Hippocampal formation (tissue), 2 donors: ENCODE measurements around the gene CACNA1F.

ENCODE experiments used
- DNase-seq, 2 donors: peaks; one replicate each; lab custom pipeline; 2025; lab: John Stamatoyannopoulos, UW

The CACNA1F gene

GRCh38 chrX:49233176-49233575, at the start of gene CACNA1F:
Gene CACNA1F, minus strand, starts transcription at chrX:49233340. Its CDS starts 31 bp downstream, at chrX:49233309.
- no peak for DNase-seq

DNA sequence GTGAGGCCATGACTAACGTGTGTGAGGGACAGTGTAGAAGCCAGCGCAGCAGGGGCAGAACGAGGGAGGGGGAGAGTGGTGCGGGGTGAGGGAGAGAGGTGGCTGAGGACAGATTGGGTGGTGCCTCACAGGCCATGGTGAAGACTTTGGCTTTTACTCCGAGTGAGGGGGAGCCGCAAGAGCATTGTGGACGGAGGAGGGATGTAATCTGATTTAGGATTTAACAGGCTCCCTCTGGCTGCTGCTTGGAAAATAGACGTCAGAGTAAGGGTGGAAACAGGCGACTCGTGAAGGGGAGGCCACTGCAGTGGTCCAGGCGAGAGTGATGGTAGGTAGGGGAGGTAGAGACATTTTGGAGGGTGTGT, 49.5 kb upstream of the CACNA1F start:
- DNase-seq: no peak

GRCh38 chrX:49278081-49278480, 44.9 kb upstream of the CACNA1F start:
- DNase-seq: no peak

DNA sequence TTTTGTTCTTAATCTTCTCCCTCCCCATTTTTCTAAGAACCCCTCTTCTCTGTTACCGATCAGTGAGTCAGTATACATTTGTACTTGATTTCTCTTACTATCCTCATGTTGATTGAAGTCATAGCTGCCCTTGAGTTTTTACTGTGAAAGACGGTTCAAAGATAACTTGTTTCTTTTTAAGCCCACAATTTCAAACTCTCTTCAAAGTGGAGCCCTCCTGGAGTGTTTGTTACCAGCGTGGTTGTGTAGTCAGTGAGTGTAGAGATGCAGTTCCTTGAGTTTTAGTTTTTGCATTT, 44.3 kb upstream of the CACNA1F start:
- no peak for DNase-seq

- no peak for DNase-seq
Observed at GRCh38 chrX:49276671-49277534, 43.8 kb upstream of the CACNA1F start.

DNA sequence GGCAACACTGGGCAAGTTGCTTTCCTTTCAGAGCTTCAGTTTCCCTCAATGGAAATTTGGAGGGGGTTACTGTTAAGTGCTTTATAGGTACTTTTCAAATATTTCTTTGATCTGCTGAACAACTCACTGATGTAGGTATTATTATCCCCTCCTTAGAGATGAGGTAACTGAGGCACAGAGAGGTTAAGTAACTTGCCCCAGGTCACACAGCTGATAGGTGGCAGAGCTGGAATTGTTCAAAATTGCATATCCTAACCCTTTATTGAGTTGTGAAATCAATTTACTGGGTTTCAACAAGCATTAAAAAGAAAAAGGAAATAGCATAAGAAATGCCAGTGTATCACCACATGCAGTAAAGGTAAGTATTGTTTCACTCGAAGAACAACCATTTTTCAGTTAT, 43.1 kb upstream of the CACNA1F start:
- DNase-seq: no peak

DNA sequence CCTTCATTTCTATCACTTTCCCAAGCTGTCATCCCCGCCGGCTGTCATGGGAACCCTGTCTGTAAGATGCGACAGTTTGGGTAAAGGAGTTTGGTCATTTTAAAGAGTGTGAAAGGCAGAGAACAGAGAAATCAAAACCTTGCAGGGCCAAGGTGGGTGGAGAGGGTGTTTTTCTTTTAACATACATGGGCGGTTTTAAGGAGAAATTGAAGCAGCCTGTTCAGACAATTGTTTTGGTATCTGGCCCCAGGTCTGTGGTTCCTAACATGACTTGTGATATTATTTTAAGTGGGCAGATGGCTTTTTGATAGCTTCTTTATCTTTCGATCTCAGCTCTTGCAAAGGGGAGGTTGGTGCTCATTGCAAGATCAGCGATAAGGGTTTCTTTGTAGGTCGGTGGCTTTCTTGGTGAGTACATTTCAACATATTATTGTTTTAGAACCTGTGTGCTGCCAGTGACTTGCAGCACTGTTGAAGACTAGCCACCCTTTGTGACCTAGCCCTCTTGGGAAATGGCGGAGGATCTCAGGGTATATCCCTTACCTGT, 40.1 kb upstream of the CACNA1F start:
- no peak for DNase-seq

DNA sequence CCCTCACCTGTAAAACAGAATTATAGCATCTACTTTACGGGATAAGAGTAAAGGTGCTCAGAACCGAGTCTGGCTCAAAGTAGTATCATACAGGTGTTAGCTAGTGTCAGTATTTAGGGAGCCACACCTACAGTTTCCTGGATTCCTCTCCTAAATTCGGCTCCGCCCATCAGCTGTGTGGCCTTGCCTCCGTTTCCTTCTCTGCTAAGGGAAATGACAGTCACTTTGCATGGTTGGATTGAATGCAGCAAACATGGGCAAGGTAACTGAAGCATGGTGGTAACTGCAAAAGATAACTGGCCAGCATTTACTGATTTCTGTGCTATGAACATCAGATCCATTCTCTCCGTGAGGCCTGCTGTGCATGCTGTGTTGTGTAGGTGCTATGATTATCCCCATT, 39.3 kb upstream of the CACNA1F start:
- DNase-seq: no peak

DNA sequence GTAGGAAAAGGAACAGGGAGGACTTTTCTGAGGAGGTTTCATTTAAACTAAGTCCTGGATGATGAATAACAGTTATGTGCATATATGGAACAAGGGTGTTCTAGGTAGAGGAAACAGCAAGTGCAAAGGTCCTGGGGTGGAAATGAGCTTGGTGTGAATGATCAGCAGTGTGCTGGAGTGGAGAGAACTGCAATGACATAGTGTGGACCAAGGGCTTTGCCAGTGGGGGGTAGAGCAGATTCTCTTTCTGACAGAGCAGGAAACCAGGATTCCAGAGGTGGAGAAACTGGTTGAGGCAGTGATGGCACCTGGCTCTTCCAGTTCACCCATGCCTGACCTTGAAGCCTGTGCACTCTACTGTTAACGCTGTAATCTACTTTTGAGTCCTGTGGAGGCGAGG, 38.2 kb upstream of the CACNA1F start:
- no peak for DNase-seq

DNA sequence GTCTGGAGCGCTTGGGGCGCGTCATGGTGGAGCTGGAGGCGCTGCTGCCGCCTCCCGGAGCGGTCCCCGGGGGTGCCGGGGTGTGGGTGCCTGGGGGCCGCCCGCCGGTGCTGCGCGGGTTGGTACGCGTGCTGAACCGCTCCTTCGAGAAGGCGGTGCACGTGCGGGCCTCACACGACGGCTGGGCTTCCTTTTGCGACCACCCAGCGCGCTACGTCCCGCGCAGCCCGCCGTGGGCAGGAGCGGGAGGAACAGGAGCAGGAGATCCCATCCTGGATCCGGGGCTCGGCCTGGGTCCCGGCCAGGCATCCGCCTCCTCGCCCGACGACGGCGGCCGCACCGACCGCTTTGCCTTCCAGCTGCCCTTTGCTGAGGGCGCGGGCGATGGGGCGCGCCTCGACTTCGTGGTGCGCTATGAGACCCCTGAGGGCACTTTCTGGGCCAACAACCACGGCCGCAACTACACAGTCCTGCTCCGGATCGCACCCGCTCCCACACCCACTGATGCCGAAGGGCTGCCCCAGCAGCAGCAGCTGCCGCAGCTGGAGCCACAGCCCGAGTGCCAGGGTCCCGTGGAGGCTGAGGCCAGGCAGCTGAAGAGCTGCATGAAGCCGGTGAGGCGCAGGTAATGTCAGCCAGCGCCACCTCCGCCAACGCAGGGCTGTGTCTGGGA, 37.2 kb upstream of the CACNA1F start:
- DNase-seq: no peak

GRCh38 chrX:49269767-49270248, 36.7 kb upstream of the CACNA1F start, which contains the start of gene PPP1R3F:
Gene PPP1R3F, plus strand, starts transcription at chrX:49269793. Its CDS starts 77 bp downstream, at chrX:49269870.
- DNase-seq: no peak

- DNase-seq: peak; percentile 91 to 93
Observed at GRCh38 chrX:49269010-49269766, 36.0 kb upstream of the CACNA1F start.

DNA sequence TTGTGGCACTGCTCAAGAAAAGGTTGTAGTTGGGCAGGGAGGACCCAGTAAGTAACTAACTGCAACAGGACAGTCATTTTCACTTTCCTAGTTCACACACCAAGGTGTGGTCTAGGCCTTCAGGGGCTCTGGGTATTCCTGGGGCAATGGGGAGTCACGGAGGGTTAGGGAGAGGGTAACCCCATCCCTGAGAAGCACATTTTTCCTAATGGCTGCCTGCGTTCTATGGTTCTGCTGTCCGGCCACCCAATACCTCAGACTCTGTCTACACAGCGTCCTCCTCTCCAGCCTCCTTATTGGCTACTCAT, 35.5 kb upstream of the CACNA1F start:
- no peak for DNase-seq

DNA sequence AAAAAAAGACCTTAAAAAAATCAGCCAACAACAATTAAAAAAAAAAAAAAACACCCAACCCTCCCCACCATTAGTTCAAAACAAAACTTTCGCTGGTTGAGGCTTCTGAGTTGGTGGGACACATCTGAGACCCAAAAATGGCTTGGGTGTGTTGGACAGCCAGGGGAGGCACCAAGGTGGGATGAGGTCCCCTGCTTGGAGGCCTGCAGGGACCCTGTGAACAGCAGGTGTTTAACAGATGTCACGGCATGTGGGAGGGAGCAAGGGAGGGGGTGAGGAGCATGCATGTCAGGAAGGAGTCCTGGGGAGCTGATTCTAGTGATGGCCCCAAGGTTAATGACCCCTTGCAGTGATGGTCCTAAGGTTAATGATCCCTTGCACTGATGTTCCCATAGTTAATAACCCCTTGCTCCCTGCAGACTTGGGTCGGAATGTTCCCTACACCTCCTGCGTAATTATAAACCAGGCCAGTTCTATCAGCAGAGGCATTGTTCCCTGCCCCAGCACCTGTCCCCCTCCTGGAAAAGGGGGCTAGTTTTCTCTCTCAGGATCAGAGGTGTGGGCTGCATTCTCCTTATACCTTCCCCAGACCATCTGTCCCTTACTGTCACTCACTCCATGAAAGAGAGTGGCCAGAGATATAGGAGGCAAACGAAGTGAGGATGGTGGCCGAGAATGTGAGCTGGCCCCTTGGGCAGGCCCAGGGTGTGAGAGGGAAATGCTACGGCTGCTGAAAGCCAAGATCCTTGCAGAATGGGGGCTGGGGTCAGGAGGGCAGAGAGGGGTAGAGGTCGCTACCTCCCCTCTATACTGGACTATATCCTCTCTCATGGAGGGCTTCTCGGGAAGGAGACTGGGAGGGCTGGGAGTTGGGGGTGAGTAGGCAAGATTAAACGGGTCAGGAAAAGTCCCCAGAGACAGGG, 33.6 kb upstream of the CACNA1F start:
- no peak for DNase-seq

DNA sequence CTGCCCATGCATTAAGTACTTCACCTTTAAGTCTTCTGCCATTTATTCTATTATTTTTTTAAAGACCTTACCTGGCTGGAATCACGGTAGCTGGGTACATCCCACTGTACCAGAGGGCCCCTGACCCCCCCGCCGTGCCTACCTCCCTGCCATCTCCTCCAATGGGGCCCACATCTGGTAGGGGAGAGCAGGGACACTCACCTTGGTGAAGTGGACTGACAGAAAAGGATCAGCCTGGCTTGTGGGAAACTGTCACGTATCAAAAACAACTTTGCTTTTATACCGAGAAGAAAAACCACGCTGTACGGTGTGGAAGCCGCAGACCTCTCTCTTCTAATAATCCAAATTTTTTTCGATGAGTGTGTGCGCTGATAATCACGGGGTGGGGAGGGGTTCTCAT, 31.3 kb upstream of the CACNA1F start, which contains the start of gene FOXP3:
TSS of gene FOXP3 (minus strand) at position 251 of the 400 bp plus-strand sequence. CDS start 6,205 bp downstream, outside the sequence.
- no peak for DNase-seq

DNA sequence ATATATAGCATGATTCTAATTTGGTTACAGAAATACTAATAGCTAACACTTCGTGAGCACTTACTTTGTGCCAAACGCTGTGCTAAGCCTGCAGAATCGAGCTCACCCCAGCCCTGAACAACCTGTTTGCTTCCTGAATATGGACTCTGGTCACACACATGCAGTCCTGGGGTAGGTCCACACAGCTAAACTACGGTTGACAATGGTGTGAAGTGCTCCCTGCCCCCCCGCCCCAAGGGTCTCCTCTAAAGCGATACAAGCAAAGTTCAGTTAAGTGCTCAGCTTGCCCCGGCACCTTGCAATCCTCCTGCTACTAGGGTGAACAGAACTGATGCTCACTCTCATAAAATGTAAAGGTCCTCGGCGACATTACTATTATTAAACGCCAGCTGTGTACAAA, 30.5 kb upstream of the CACNA1F start:
- DNase-seq: no peak

GRCh38 chrX:49262603-49263002, 29.5 kb upstream of the CACNA1F start:
- no peak for DNase-seq

DNA sequence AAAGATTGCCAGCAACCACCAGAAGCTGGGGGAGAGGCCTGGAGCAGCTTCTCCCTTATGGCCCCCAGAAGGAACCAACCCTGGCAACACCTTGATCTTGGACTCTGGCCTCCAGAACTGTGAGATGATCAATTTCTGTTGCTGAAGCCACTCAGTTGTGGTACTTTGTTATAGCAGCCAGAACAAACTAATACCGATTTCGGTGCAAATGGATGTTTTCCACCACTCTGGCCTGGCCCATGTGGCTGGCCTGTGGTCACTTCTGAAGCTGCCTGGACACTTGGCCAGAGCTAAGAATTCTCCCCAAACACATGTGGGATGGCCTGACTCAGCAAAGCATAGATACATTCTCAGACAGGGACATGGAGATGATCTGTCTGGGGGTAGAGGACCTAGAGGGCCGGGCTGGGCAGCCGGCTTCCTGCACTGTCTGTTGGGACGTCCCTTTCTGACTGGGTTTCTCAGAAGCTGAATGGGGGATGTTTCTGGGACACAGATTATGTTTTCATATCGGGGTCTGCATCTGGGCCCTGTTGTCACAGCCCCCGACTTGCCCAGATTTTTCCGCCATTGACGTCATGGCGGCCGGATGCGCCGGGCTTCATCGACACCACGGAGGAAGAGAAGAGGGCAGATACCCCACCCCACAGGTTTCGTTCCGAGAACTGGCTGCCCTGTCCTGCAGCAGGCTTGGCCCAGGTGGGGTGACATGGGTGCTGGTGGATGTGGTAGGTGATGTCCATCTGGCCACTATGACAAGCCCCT, 27.3 kb upstream of the CACNA1F start:
- no peak for DNase-seq

GRCh38 chrX:49258749-49259124, 25.6 kb upstream of the CACNA1F start:
- DNase-seq: no peak
